IMR-90 (cell line): Measurements from ENCODE around the gene PRR12. TPM values are rescaled to one million over a fixed set of nuclear protein-coding genes. Genes with fewer than 3 reads are reported as not detected.

ENCODE experiments used
- ATAC-seq: fragments of 200-7000 bp; cut with Tn5 transposase; 2 replicates; pipeline ENCODE4 v1.9.1; 2020; ENCODE audit warnings: low read depth, mild to moderate bottlenecking, moderate library complexity
- BruUV-seq: library from RNA; stranded (reverse); fragments of 400-500 nt; replicated peaks from 2 replicates; lab custom pipeline; 2021; lab: Mats Ljungman, UMichigan
- CTCF ChIA-PET: fragments of 300-600 bp; formaldehyde crosslinking; extraction: SDS; loops from one replicate; lab custom pipeline; 2021; ENCODE audit warnings: antibody characterized with exemption; lab: Yijun Ruan, JAX
- POLR2A ChIA-PET: fragments of 300-600 bp; sonication (Branson Sonifier 250); formaldehyde crosslinking; loops from one replicate; lab custom pipeline; 2022; ENCODE audit warnings: antibody characterized with exemption; ENCODE audit not compliant: unreplicated experiment; lab: Charles Lee
- DNase-seq: peaks from one replicate; pipeline ENCODE4 v3.0.0; 2013
- H2AFZ ChIP-seq: replicated peaks from 2 replicates; pipeline ENCODE3; 2013; ENCODE audit warnings: low read length, mild to moderate bottlenecking; ENCODE audit not compliant: poor library complexity
- H2AK5ac ChIP-seq: 2 replicates; pipeline ENCODE4 v1.6.1; 2013; ENCODE audit warnings: low read depth, low read length, inconsistent platforms
- H2AK9ac ChIP-seq: replicated peaks from 2 replicates; pipeline ENCODE3; 2013; ENCODE audit warnings: mild to moderate bottlenecking, low read depth, low read length, moderate library complexity; ENCODE audit not compliant: poor library complexity
- H2BK120ac ChIP-seq: 2 replicates; pipeline ENCODE4 v1.6.1; 2013; ENCODE audit warnings: low read depth, low read length, inconsistent platforms
- H2BK15ac ChIP-seq: 3 replicates; pipeline ENCODE4 v1.6.1; 2013; ENCODE audit warnings: low read depth, low read length, inconsistent platforms
- H2BK20ac ChIP-seq: 2 replicates; pipeline ENCODE4 v1.6.1; 2013; ENCODE audit warnings: low read depth, mild to moderate bottlenecking, inconsistent platforms, low read length, moderate library complexity
- H2BK5ac ChIP-seq: 2 replicates; pipeline ENCODE4 v1.6.1; 2013; ENCODE audit warnings: mild to moderate bottlenecking, low read depth, low read length, inconsistent platforms; ENCODE audit not compliant: poor library complexity, severe bottlenecking
- H3K14ac ChIP-seq: replicated peaks from 2 replicates; pipeline ENCODE4 v1.6.1; 2013; ENCODE audit warnings: low read depth, low read length, inconsistent platforms
- H3K18ac ChIP-seq: 2 replicates; pipeline ENCODE4 v1.6.1; 2013; ENCODE audit warnings: low read depth, low read length, control low read depth
- H3K23ac ChIP-seq: 2 replicates; pipeline ENCODE4 v1.6.1; 2013; ENCODE audit warnings: low read depth, low read length, inconsistent platforms
- H3K27ac ChIP-seq: 2 replicates; pipeline ENCODE4 v1.5.1; 2013; ENCODE audit warnings: mild to moderate bottlenecking, control low read depth, low read length; ENCODE audit not compliant: insufficient read depth
- H3K27me3 ChIP-seq: 2 replicates; pipeline ENCODE4 v1.6.1; 2013; ENCODE audit warnings: low read length; ENCODE audit not compliant: control insufficient read depth, insufficient read depth
- H3K36me3 ChIP-seq: 2 replicates; pipeline ENCODE4 v1.6.1; 2013; ENCODE audit warnings: low read length, mixed read lengths; ENCODE audit not compliant: control insufficient read depth, insufficient read depth
- H3K4ac ChIP-seq: 2 replicates; pipeline ENCODE4 v1.6.1; 2013; ENCODE audit warnings: low read depth, low read length, inconsistent platforms
- H3K4me1 ChIP-seq: 2 replicates; pipeline ENCODE4 v1.6.1; 2013; ENCODE audit warnings: low read length, mixed read lengths; ENCODE audit not compliant: control insufficient read depth, insufficient read depth
- H3K4me2 ChIP-seq: 2 replicates; pipeline ENCODE4 v1.6.1; 2013; ENCODE audit warnings: low read depth, mild to moderate bottlenecking, control low read depth, low read length, moderate library complexity
- H3K4me3 ChIP-seq: 2 replicates; pipeline ENCODE4 v1.5.1; 2013; ENCODE audit warnings: low read depth, mild to moderate bottlenecking, control low read depth, low read length, moderate library complexity; ENCODE audit not compliant: insufficient read depth
- H3K56ac ChIP-seq: 2 replicates; pipeline ENCODE4 v1.6.1; 2013; ENCODE audit warnings: low read length, inconsistent platforms; ENCODE audit not compliant: insufficient read depth; ENCODE audit errors: extremely low read depth
- H3K79me1 ChIP-seq, 2 experiments: 2 replicates each; pipeline ENCODE4 v1.6.1; 2013; ENCODE audit warnings: low read length in 2 of 2, inconsistent platforms in 1 of 2, low read depth in 1 of 2
- H3K9ac ChIP-seq: 2 replicates; pipeline ENCODE4 v1.6.1; 2013; ENCODE audit warnings: low read depth, low read length, control low read depth
- H3K9me1 ChIP-seq: 2 replicates; pipeline ENCODE4 v1.6.1; 2013; ENCODE audit warnings: low read length, inconsistent platforms; ENCODE audit not compliant: insufficient read depth
- H3K9me3 ChIP-seq: 2 replicates; pipeline ENCODE4 v1.6.1; 2013; ENCODE audit warnings: low read length; ENCODE audit not compliant: control insufficient read depth, insufficient read depth
- H4K20me1 ChIP-seq: 2 replicates; pipeline ENCODE4 v1.6.1; 2013; ENCODE audit warnings: low read length, inconsistent platforms; ENCODE audit not compliant: insufficient read depth
- H4K5ac ChIP-seq: 2 replicates; pipeline ENCODE4 v1.6.1; 2013; ENCODE audit warnings: mild to moderate bottlenecking, low read depth, low read length, control low read depth
- H4K8ac ChIP-seq, 2 experiments: 2 replicates each; pipeline ENCODE4 v1.6.1; 2013; ENCODE audit warnings: low read depth in 2 of 2, low read length in 2 of 2, control low read depth in 1 of 2, inconsistent platforms in 1 of 2
- H4K91ac ChIP-seq: 2 replicates; pipeline ENCODE4 v1.6.1; 2013; ENCODE audit warnings: low read depth, low read length, inconsistent platforms; ENCODE audit not compliant: insufficient read depth
- CEBPB ChIP-seq: IDR thresholded peaks from 2 replicates; pipeline ENCODE4 v1.6.1; 2012; ENCODE audit warnings: low read depth, low read length, improper control_type of control experiment
- CHD1 ChIP-seq: IDR thresholded peaks from 2 replicates; pipeline ENCODE4 v1.6.1; 2012; ENCODE audit warnings: low read depth, low read length, improper control_type of control experiment
- CTCF ChIP-seq: conservative IDR thresholded peaks from 2 replicates; pipeline ENCODE4 v1.5.1; 2012; ENCODE audit warnings: mild to moderate bottlenecking, low read depth, low read length, improper control_type of control experiment
- MAFK ChIP-seq: IDR thresholded peaks from 2 replicates; pipeline ENCODE4 v1.6.1; 2012; ENCODE audit warnings: low read depth, low read length, improper control_type of control experiment
- MAZ ChIP-seq: IDR thresholded peaks from 2 replicates; pipeline ENCODE4 v1.6.1; 2012; ENCODE audit warnings: low read depth, mild to moderate bottlenecking, low read length, improper control_type of control experiment, moderate library complexity, borderline replicate concordance
- MXI1 ChIP-seq: IDR thresholded peaks from 2 replicates; pipeline ENCODE4 v1.6.1; 2012; ENCODE audit warnings: low read depth, mild to moderate bottlenecking, low read length, moderate library complexity, borderline replicate concordance
- NFE2L2 ChIP-seq: fragments of 150-350 bp; IDR thresholded peaks from 2 replicates; pipeline ENCODE4 v1.6.1; 2016; ENCODE audit warnings: low read depth, mild to moderate bottlenecking, low read length
- RAD21 ChIP-seq: IDR thresholded peaks from 2 replicates; pipeline ENCODE4 v1.6.1; 2012; ENCODE audit warnings: low read length, improper control_type of control experiment
- RCOR1 ChIP-seq: IDR thresholded peaks from 2 replicates; pipeline ENCODE4 v1.6.1; 2012; ENCODE audit warnings: mild to moderate bottlenecking, low read length, improper control_type of control experiment; ENCODE audit not compliant: insufficient replicate concordance
- SMC3 ChIP-seq: fragments of 150-350 bp; IDR thresholded peaks from 2 replicates; pipeline ENCODE4 v1.6.1; 2016; ENCODE audit warnings: low read depth, mild to moderate bottlenecking, antibody characterized with exemption, low read length, moderate library complexity
- USF2 ChIP-seq: fragments of 150-350 bp; IDR thresholded peaks from 2 replicates; pipeline ENCODE4 v1.6.1; 2017; ENCODE audit warnings: mild to moderate bottlenecking, antibody characterized with exemption, low read length, low read depth
- WGBS, 2 experiments: methylation state at CpG; one replicate each; pipeline versions ENCODE4 v1.1.5 to v1.1.7; 2013; ENCODE audit warnings: missing lambda C conversion rate in 2 of 2; ENCODE audit not compliant: insufficient read length in 1 of 2; ENCODE audit errors: extremely low coverage in 2 of 2; 5-methylcytosine and 5-hydroxymethylcytosine counted together
- dilution Hi-C: fragments of 300-500 bp; cut with HindIII; formaldehyde crosslinking; loops from one replicate; pipeline ENCODE4 v1.14.3; 2018; ENCODE audit warnings: low sequenced_read_pairs; ENCODE audit not compliant: unreplicated experiment
- in situ Hi-C: fragments of 300-500 bp; cut with MboI; formaldehyde crosslinking; loops from 3 replicates; pipeline ENCODE4 v1.14.3; 2019; ENCODE audit warnings: low sequenced_read_pairs, inconsistent platforms, mixed read lengths
- intact Hi-C: fragments of 100-400 bp; cut with micrococcal nuclease; formaldehyde crosslinking; loops from 2 replicates; pipeline ENCODE4 v1.10.0; 2022
- polyA plus RNA-seq, 3 experiments: library from polyadenylated mRNA; depleted of rRNA; stranded (reverse); fragments of >200 nt; gene quantifications; 2 replicates each; pipeline ENCODE4 v1.2.3, GENCODE V29; 2012; ENCODE audit warnings: low replicate concordance in 1 of 3
- total RNA-seq: library from RNA; depleted of rRNA; stranded (reverse); fragments of >200 nt; gene quantifications from 2 replicates; pipeline ENCODE4 v1.2.3, GENCODE V29; 2012
- TF ChIP-seq, protein P1 (sequence below): fragments of 150-350 bp; IDR thresholded peaks from 2 replicates; pipeline ENCODE4 v1.6.1; 2016; ENCODE audit warnings: low read depth, mild to moderate bottlenecking, low read length, moderate library complexity, borderline replicate concordance

PRR12 gene
- total and polyA plus RNA-seq, 2 of the 4 experiments (the other 2 are of a cell fraction), result 0.36 to 4.1 TPM

GRCh38 chr19:49657493-49658138, 66.6 kb downstream of the PRR12 start:
- POLR2A ChIA-PET, result interaction anchor here (1.0 kb wide), 1 partner anchor 19 kb away, joined by 4 read pairs; no protein-coding TSS in a partner anchor

More at GRCh38 chr19:49657493-49658138, 66.6 kb downstream of the PRR12 start:
- intact Hi-C loops, result no loop called here
- Histone ChIP-seq H3K14ac (no peak overlapping the region), H4K8ac (no peak overlapping the region), H3K23ac (no peak overlapping the region), H3K79me1 (peaks cover 12 to 48% of the 10 kb centered on the region in 2 experiments; a peak in 2 of 4 replicates), H2AK5ac (no peak overlapping the region), H3K4me2 (no peak overlapping the region), H3K9me3 (no peaks in the 10 kb centered on the region), H4K91ac (no peak overlapping the region), H2AK9ac (no peak overlapping the region), H4K20me1 (peaks cover 33% of the 10 kb centered on the region), H3K36me3 (peaks cover 83% of the 10 kb centered on the region), H2BK120ac (no peak overlapping the region), H2BK5ac (no peak overlapping the region), H3K56ac (no peak overlapping the region), H3K9me1 (no peaks in the 10 kb centered on the region), H2BK15ac (no peak overlapping the region), H3K4me1 (no peaks in the 10 kb centered on the region), H3K4me3 (no peak overlapping the region), H4K5ac (no peak overlapping the region), H2BK20ac (no peak overlapping the region), H3K9ac (no peak overlapping the region), H2AFZ (no peak overlapping the region), H3K27ac (no peak overlapping the region), H3K18ac (no peak overlapping the region), H3K27me3 (no peaks in the 10 kb centered on the region), H3K4ac (no peak overlapping the region)
- no TSS peak for BruUV-seq
- in situ Hi-C loops, result no loop called here
- TF ChIP-seq MXI1 (no peak), RCOR1 (no peak), MAFK (no peak), CEBPB (no peak), USF2 (no peak), SMC3 (no peak), NFE2L2 (no peak), MAZ (no peak), CHD1 (no peak), CTCF (no peak), RAD21 (no peak)
- TF ChIP-seq, protein P1, sequence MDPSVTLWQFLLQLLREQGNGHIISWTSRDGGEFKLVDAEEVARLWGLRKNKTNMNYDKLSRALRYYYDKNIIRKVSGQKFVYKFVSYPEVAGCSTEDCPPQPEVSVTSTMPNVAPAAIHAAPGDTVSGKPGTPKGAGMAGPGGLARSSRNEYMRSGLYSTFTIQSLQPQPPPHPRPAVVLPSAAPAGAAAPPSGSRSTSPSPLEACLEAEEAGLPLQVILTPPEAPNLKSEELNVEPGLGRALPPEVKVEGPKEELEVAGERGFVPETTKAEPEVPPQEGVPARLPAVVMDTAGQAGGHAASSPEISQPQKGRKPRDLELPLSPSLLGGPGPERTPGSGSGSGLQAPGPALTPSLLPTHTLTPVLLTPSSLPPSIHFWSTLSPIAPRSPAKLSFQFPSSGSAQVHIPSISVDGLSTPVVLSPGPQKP, result no peak
- DNase-seq, result no peak
- ATAC-seq, result no peak
- WGBS, 2 experiments, result 98% methylated on average over 15 of the region's 22 CpGs; no CpG with 5 or more reads in 1 of the 2 experiments
- CTCF ChIA-PET, result no interaction called here
- dilution Hi-C loops, result no loop called here
